ENCODE measurements around the gene FIZ1. TPM values are rescaled to one million over a fixed set of nuclear protein-coding genes. Genes with fewer than 3 reads are reported as not detected.

The FIZ1 gene
- total RNA-seq, 4 donors from 2014 or later = 4.7 to 11.2 (median 9.9) TPM

DNA sequence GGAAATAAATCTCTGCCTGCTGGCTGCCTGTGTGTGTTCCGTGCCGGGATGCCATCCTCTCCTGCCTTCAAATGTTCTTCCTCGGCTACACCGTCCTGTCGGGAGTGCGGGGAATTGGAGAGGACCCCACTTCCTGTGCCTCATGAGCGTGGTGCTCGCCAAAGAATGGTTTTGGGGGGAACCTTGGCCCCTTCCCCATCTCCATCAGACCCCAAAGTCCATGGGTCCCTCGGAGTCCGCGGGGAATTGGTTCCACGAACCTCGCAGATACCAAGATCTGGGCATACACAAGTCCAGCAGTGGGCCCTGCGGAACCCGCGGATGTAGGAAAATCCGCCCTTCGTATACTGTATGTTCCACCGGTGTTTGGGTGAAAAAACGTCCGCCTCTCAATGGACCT, 3.8 kb upstream of the FIZ1 start:
- Histone ChIP-seq H3K27me3 (no peaks in the 10 kb centered on the region), H3K27ac (no peak overlapping the region), H3K9me3 (no peaks in the 10 kb centered on the region), H3K4me1 (peaks cover 0 to 58% (median 21%) of the 10 kb centered on the region in 3 donors), H3K36me3 (peaks cover 0 to 10% of the 10 kb centered on the region in 2 donors), H3K4me3 (no peak overlapping the region)
- ATAC-seq = no peak
- TF ChIP-seq, protein P1, sequence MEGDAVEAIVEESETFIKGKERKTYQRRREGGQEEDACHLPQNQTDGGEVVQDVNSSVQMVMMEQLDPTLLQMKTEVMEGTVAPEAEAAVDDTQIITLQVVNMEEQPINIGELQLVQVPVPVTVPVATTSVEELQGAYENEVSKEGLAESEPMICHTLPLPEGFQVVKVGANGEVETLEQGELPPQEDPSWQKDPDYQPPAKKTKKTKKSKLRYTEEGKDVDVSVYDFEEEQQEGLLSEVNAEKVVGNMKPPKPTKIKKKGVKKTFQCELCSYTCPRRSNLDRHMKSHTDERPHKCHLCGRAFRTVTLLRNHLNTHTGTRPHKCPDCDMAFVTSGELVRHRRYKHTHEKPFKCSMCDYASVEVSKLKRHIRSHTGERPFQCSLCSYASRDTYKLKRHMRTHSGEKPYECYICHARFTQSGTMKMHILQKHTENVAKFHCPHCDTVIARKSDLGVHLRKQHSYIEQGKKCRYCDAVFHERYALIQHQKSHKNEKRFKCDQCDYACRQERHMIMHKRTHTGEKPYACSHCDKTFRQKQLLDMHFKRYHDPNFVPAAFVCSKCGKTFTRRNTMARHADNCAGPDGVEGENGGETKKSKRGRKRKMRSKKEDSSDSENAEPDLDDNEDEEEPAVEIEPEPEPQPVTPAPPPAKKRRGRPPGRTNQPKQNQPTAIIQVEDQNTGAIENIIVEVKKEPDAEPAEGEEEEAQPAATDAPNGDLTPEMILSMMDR (IDR thresholded peaks at IDR 0.05) = no peak
- TF ChIP-seq POLR2A (IDR thresholded peaks at IDR 0.05) (no peak), EP300 (IDR thresholded peaks at IDR 0.05) (no peak), POLR2AphosphoS5 (IDR thresholded peaks at IDR 0.05) (no peak)
- WGBS, 2 donors (ENCODE audit: low coverage in 1 of 2) = 84 to 88% methylated on average over 14 to 20 of the region's 21 CpGs

- TF ChIP-seq POLR2A (IDR thresholded peaks at IDR 0.05) = no peak
- TF ChIP-seq, protein P1 (IDR thresholded peaks at IDR 0.05) = no peak
- TF ChIP-seq EP300 (IDR thresholded peaks at IDR 0.05) = no peak
- TF ChIP-seq POLR2AphosphoS5 (IDR thresholded peaks at IDR 0.05) = no peak
- no peak overlapping the region for H3K4me3 ChIP-seq
- H3K9me3 ChIP-seq = no peaks in the 10 kb centered on the region
- WGBS, 2 donors (ENCODE audit: low coverage in 1 of 2) = 80% methylated on average over 1 of the region's 60 CpGs; no CpG with 5 or more reads in 1 of the 2 donors
- no peak overlapping the region for H3K27ac ChIP-seq
- H3K27me3 ChIP-seq = no peaks in the 10 kb centered on the region
- H3K4me1 ChIP-seq = peaks cover 0 to 51% (median 21%) of the 10 kb centered on the region in 3 donors
- H3K36me3 ChIP-seq = peaks cover 0 to 14% of the 10 kb centered on the region in 2 donors
- no peak for ATAC-seq
Measured at GRCh38 chr19:55602104-55603001, 3.0 kb upstream of the FIZ1 start.

DNA sequence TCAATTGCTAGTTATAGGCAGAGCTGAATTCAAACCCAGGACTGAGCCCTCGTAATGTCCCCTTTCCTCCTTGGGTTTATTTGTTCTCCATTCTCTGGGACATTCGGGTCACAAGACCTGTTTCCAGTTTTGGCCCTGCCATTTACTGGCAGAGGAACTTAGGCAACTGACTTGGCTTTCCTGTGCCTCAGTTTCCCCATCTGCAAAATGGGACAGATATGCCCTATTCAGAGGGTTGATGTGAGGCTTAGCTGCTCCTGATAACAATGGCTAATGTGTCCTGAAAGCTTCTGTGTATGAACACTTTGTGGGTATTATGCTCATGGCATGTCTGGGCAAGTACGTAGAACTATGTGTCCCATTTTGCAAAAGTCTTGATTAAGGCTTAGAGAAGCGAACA, 1.8 kb upstream of the FIZ1 start:
- Histone ChIP-seq H3K27ac (peak overlapping the region; percentile 93 to 99 (median 96)), H3K4me3 (peak overlapping the region; percentile 49 to 70), H3K4me1 (peaks cover 0 to 39% (median 12%) of the 10 kb centered on the region in 3 donors), H3K27me3 (no peaks in the 10 kb centered on the region), H3K36me3 (peaks cover 0 to 27% of the 10 kb centered on the region in 2 donors), H3K9me3 (no peaks in the 10 kb centered on the region)
- ATAC-seq = no peak
- WGBS, 2 donors (ENCODE audit: low coverage in 1 of 2) = 68 to 72% methylated on average over 2 to 4 of the region's 4 CpGs
- TF ChIP-seq POLR2AphosphoS5 (IDR thresholded peaks at IDR 0.05) = no peak
- TF ChIP-seq, protein P1 (IDR thresholded peaks at IDR 0.05) = no peak
- TF ChIP-seq POLR2A (IDR thresholded peaks at IDR 0.05) = no peak
- no peak for TF ChIP-seq EP300 (IDR thresholded peaks at IDR 0.05)

- H3K36me3 ChIP-seq = peaks cover 0 to 31% of the 10 kb centered on the region in 2 donors
- peaks cover 0 to 36% (median 12%) of the 10 kb centered on the region in 3 donors for H3K4me1 ChIP-seq
- H3K27ac ChIP-seq = peak overlapping the region; percentile 93 to 99 (median 96)
- 9% methylated on average over 5 of the region's 15 CpGs; no CpG with 5 or more reads in 1 of the 2 donors for WGBS, 2 donors (ENCODE audit: low coverage in 1 of 2)
- no peaks in the 10 kb centered on the region for H3K27me3 ChIP-seq
- TF ChIP-seq POLR2AphosphoS5 (IDR thresholded peaks at IDR 0.05) (no peak), EP300 (IDR thresholded peaks at IDR 0.05) (no peak), POLR2A (IDR thresholded peaks at IDR 0.05) (no peak)
- TF ChIP-seq, protein P1 (IDR thresholded peaks at IDR 0.05) = no peak
- ATAC-seq = no peak
- H3K9me3 ChIP-seq = no peaks in the 10 kb centered on the region
- H3K4me3 ChIP-seq = peak overlapping the region; percentile 49 to 70
Measured at GRCh38 chr19:55600662-55601028, 1.3 kb upstream of the FIZ1 start.
